GM18520 (cell line): ENCODE results near the gene L1TD1.
"Not testable (repeated sequence)": the region's sequence is repeated elsewhere in the genome, so short reads cannot be mapped to it uniquely, and the experiment has no call there.

Experiments used
- ATAC-seq: cut with Tn5 transposase; IDR thresholded peaks from one replicate; pipeline ENCODE4 v1.9.1; 2021; ENCODE audit not compliant: unreplicated experiment

L1TD1 gene, protein sequence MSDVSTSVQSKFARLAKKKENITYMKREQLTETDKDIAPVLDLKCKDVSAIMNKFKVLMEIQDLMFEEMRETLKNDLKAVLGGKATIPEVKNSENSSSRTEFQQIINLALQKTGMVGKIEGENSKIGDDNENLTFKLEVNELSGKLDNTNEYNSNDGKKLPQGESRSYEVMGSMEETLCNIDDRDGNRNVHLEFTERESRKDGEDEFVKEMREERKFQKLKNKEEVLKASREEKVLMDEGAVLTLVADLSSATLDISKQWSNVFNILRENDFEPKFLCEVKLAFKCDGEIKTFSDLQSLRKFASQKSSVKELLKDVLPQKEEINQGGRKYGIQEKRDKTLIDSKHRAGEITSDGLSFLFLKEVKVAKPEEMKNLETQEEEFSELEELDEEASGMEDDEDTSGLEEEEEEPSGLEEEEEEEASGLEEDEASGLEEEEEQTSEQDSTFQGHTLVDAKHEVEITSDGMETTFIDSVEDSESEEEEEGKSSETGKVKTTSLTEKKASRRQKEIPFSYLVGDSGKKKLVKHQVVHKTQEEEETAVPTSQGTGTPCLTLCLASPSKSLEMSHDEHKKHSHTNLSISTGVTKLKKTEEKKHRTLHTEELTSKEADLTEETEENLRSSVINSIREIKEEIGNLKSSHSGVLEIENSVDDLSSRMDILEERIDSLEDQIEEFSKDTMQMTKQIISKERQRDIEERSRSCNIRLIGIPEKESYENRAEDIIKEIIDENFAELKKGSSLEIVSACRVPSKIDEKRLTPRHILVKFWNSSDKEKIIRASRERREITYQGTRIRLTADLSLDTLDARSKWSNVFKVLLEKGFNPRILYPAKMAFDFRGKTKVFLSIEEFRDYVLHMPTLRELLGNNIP

DNA sequence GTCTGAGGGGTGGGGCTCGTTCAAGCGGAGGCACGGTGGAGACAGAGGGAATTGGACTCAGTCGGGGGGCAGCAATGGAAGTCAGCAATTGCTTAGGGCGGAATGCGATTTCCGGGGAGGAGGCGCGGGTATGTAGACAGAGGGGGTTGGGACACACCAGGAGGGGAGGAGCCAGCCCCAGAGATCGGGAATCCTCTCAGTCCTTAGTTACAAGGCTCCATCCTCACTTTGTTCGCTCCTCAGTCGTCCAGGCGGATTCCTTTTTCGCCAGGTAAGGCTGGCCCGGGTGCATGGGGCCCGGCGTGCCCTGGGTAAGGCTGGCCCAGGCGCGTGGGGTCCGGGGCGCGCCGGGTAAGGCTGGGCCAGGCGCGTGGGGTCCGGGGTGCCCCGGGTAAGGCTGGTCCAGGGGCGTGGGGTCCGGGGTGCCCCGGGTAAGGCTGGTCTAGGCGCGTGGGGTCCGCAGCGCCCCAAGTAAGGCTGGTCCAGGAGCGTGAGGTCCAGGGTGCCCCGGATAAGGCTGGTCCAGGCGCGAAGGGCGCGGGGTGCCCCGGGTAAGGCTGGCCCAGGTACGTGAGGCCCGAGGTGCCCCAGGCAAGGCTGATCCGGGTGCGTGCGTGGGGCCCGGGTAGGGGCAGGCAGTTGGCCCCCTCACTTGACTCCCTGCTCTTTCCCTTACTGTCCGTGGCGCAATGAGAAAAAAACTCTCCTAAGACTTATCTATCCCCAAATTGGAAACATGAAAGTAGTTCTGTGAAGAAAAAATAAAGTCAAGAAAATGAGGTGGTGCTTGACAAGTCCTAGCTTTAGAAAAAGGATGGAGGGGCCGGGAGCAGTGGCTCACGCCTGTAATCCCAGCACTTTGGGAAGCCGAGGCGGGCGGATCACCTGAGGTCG lies at the start of gene L1TD1:
Gene L1TD1, plus strand, starts transcription at position 199 of the 894 bp plus-strand sequence. CDS start 11,780 bp downstream, outside the sequence.
- no peak for ATAC-seq

DNA sequence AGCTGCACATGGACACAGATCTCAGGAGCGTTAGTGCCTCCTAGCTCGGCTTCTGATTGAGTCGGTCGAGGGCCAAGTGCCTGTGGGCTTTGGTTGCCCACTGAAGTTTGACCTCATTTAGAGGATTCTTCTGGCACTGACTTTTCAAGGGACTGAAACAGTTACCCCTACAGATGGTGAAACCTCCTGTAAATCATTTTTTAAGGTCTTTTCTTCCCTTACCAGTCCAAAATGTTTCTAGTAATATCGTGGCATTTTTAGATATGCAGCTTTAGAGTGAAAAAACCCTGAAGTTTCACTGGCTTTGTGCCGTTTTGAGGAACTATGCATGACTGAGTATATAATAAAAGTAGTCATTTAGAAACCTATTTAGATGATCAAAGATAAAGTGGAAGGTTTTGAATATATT lies 34.7 kb upstream of the L1TD1 start:
- ATAC-seq, result no peak

DNA sequence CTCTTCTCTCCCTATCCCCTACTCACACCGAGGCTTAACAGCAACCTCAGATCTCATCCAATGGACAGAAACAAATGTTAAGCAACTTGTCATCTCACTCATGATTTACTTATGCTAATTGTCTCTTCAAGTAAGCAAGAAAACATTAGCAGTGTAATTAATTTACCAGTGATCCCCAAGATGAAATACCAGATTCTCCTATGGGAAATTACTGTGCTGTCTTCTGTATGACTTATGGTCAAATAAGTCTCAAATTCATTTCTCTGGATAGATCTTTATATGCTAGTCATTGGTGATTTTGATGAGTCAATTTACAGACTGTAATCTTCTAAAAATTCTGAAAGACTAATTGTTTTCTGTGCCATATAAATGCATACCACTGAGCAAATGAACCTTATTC lies 32.9 kb upstream of the L1TD1 start:
- ATAC-seq, result no peak

DNA sequence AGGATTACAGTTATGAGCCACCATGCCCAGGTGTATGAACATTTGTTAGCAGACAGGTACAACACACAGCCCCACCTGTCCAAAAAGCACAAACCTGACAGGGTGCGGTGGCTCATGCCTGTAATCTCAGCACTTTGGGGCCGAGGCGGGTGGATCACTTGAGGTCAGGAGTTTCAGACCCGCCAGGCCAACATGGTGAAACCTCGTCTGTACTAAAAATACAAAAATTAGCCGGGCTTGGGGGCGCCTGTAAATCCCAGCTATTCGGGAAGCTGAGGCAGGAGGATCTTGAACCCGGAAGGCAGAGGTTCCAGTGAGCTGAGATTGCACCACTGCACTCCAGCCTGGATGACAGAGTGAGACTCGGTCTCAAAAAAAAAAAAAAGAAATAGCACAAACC lies 24.3 kb upstream of the L1TD1 start:
- ATAC-seq, result not testable (repeated sequence)

DNA sequence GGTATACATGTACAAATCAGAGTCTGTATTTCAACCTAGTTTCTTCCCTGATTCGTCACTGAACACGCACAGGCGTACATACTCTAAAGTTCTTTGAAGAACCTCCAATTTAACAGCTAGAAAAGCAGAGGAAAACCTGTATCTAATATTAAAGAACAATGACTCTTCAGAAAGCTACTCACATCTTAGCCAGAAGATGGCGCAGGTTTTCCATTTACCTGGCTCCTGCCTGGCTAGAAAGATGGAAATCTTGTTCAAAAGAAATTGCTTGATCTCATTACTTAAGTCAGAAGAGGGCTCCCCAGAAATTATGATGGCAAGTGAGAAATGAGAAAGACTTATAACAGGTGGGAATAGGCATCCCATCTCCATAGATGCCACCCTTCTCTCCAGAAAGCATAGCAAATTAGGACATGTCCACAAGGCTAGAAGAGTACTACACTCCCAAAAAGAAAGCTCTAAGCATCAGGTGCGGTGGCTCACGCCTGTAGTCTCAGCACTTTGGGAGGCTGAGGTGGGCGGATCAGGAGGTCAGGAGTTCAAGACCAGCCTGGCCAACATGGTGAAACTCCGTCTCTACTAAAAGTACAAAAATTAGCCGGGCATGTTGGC lies 19.0 kb upstream of the L1TD1 start:
- no peak for ATAC-seq

DNA sequence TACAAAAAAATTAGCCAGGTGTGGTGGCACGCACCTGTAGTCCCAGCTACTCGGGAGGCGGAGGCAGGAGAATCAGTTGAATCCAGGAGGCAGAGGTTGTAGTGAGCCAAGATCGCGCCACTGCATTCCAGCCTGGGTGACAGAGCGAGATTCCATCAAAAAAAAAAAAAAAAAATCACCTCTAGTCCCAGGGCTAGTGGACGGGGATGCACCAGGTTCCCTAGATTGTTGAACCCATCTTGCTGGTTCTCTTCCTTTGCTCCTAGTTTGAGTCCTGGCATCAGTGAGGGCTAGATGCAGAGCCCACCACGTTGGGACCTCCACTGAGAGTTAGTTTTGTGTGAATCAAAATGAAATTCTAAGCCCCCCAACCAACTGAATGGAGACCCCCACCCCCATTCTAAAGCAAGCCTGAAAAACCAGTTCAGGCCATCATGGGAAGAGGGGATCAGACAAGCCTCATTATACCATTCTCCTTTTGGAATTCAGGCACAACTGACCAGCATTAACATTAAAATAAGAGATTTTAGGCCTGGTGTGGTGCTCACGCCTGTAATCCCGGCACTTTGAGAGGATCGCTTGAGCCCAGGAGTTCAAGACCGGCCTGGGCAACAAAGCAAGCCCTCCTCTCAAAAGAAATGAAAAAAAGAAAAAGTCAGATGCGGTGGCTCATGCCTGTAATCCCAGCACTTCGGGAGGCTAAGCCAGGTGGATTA lies 17.9 kb upstream of the L1TD1 start:
- ATAC-seq, result no peak

DNA sequence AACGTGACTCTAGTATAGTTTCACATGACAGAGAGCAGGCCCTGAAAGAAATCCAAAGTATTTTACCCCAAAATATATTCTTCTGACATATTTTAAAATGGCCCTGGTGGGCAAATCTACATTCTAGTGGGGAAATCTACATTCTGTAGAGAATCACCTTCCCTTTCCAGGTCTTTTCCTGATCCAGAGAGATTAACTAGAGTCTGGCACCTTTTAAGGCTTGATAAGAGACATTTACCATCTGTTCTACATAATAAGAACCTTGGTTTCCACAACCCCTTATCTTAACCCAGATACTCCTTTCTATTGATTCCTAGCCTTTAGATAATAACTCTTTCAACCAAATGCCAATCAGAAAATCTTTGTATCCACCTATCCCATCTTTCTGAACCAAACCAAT lies 17.0 kb upstream of the L1TD1 start:
- ATAC-seq, result no peak

DNA sequence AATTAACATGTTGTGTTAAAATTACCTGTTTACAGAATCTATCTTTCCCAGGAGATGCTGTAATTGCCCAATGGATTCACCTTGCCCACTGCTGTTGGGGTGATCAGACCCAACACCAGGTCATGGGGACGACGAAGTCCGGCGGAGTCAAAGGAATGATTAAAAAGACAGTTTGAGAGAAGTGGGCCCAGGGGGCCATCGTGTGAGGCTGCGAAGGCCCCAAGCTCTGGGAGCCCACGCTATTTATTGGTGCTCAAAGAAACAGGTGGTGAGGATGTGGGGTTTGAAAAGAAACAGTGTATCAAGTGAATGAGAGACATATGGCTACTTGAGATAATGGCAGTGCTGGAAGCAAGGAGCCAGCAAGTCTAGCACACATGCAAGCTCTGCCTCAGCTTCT lies 16.3 kb upstream of the L1TD1 start:
- no peak for ATAC-seq

DNA sequence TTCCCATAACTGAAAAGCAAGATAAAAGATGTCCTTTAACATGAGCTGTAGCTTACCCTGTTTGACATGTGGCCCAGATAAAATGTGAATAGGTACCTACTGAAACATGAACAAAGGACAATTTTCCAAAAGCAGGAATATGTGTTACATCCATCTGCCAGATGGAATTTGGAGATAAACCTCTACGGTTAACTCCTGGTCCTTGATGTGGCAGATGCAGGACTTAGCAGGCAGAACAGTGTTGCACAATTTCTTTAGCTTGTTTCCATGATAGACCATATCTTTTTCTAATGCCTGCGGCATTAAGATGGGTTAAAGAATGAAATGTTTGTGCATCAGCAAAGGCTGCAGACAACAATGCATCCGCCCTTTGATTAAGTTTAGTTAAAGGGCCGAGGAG lies 14.6 kb upstream of the L1TD1 start:
- not testable (repeated sequence) for ATAC-seq

DNA sequence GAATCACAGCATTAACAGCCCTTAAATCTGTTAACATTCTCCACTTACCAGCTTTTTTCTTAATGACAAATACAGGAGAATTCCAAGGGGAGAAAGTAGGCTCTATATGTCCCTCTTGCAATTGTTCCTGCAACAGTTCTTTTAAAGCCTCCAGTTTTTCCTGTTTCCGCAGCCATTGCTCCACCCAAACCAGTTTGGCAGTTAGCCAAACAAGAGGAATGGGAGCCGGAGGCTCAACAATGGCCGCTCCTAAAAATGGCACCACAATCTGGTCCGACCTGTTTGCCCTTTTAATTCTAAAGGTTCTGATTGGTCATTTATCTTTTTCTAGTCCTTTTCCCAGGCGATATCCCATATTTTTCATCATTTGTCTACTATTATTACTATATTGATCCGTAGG lies 14.0 kb upstream of the L1TD1 start:
- ATAC-seq, result no peak

DNA sequence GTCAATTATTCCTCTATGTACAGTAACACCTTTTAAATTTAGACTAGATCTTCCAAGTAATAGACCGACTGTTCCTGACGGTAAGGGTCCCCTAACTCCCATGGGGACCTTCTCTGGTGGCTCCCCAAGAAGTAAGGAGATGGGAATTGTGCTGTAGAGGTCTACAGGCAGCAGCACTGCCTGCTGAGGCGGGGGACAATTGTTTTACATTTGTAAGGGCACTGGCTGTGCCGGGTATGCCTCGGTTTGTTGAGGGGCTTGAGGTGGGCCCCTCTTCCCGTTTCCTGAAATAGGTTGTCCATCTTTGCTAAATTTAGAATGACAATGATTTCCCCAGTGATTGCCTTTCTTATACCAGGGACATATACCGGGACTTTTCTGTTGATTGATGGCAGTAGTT lies 13.1 kb upstream of the L1TD1 start:
- no peak for ATAC-seq

DNA sequence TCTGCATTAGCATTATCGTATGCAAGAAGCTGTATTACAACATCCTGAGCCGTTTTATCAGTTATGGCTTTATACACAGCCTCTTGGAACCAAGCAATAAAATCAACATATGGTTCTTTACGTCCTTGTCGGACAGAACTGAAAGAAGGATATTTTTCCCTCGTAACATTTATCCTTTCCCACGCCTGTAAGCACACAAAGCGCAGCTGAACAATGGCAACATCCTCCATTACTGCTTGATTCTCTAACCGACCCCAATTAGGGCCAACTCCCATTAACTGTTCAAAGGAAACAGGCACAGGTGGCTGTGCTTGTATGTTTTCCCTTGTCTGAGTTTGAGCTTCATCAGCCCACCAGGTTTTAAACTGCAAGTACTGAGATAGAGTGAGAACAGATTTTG lies 12.5 kb upstream of the L1TD1 start:
- not testable (repeated sequence) for ATAC-seq

DNA sequence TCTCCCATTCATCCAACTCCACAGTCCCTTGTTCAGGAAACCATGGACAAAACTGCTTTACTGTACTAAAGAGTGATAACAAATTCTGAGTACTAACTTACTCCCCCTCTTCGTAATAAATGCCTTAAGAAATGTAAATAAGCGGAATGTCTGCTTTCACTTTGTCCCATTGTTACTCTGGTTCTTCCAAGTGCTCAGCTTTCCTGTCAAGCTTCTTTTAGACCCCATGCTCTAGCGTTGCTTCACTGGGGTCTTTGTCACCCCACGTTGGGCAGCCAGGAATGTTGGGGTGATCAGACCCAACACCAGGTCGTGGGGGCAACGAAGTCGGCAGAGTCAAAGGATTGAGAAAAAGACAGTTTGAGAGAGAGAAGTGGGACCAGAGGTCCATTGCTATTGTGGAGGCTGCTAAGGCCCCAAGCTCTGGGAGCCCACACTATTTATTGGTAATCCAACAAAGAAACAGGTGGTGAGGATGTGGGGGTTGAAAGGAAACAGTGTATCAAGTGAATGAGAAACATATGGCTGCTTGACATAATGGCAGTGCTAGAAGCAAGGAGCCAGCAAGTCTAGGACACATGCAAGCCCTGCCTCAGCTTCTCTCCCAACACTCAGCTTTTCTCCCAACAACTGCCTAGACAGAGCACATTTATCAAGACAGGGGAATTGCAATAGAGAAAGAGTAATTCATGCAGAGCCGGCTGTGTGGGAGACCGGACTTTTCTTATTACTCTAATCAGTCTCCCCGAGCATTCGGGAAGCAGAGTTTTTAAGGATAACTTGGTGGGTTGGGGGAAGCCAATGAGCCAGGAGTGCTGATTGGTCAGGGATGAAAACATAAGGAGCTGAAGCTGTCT lies 11.3 kb upstream of the L1TD1 start:
- not testable (repeated sequence) for ATAC-seq

DNA sequence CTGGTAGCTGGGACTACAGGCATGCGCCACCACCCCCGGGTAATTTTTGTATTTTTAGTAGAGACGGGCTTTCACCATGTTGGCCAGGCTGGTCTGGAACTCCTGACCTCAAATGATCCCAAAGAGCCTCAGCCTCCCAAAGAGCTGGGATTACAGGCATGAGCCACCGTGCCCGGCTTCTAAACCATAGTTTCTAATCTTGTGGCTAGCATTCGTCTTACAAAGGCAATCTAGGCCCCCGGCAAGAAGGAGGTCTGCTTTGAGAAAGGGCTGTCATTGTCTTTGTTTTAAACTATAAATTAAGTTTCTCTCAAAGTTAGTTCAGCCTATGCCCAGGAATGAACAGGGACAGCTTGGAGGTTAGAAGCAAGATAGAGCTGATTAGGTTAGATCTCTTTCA lies 10.3 kb upstream of the L1TD1 start:
- ATAC-seq, result no peak

DNA sequence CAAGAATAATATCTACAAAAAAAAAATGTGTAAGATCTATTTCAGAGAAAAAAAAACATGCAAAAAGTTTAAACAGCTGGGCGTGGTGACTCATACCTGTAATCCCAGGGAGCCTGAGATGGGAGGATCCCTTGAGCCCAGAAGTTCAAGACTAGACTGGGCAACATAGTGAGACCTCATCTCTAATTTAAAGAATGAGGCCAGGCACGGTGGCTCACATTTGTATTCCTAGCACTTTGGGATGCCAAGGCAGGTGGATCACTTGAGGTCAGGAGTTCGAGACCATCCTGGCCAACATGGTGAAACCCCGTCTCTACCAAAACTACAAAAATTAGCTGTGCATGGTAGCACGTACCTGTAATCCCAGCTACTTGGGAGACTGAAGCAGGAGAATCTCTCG lies 9.4 kb upstream of the L1TD1 start:
- not testable (repeated sequence) for ATAC-seq

DNA sequence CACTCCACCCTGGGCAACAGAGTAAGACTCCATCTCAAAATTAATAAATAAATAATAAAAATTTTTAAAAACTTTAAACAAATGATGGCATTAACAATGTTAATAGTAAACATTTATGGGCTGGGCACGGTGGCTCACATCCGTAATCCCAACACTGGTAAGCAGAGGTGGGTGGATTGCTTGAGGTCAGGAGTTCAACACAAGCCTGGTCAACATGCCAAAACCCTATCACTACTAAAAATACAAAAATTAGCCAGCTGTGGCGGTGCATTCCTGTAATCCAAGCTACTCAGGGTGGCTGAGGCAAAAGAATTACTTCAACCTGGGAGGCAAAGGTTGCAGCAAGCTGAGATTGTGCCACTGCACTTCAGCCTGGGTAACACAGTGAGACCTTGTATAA lies 9.0 kb upstream of the L1TD1 start:
- ATAC-seq, result no peak

DNA sequence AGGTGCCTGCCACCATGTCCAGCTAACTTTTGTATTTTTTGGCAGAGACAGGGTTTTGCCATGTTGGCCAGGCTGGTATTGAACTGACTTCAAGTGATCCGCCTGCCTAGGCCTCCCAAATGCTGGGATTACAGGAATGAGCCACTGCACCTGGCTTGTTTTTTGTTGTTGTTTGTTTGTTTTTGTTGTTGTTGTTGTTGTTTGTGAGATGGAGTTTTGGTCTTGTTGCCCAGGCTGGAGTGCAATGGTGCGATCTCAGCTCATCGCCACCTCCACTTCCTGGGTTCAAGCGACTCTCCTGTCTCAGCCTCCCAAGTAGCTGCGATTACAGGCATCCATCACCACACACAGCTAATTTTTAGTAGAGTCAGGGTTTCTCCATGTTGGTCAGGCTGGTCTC lies 7.1 kb upstream of the L1TD1 start:
- no peak for ATAC-seq

DNA sequence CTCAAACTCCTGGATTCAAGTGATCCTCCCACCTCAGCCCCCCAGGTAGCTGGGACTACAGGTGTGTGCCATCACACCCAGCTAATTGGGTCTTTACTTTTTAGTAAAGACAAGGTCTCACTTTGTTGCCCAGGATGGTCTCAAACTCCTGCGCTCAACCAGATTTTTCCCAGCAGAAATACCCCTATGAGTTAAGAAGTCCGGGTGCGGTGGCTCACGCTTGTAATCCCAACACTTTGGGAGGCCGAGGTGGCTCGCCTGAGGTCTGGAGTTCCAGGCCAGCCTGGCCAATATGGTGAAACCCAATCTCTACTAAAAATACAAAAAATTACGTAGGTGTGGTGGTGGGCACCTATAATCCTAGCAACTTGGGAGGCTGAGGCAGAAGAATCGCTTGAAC lies 6.5 kb upstream of the L1TD1 start:
- ATAC-seq, result no peak

DNA sequence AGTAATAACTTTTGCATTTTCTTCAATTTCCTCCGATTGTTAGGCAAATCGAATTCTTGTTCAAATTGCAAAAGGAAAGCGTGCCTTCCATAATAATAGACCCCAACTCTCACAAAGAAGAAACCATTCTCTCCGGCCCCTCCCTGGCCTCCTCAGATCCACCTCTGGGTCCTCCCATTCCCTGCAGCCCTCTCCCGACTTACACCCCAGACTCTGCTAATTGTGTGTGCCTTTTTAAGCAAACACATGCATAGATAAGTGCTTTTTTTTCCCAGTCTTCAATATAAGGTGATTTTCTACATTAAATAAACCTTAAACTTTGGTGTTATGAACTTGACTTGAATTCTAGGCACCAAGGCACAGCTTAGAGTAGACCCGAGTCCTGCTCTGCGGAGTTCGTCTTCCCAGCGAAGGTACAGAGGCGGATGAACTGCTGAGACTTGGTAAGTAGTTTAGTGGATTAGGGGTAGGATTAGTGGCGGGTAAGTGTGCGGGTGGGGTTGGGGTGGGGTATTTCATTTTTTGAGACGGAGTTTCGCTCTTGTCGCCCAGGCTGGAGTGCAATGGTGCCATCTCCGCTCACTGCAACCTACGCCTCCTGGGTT lies 1.5 kb downstream of the L1TD1 start:
- no peak for ATAC-seq
